ENCODE results near the gene POTEB.
"Not testable (repeated sequence)": the region's sequence is repeated elsewhere in the genome, so short reads cannot be mapped to it uniquely, and the experiment has no call there.

The POTEB gene

DNA sequence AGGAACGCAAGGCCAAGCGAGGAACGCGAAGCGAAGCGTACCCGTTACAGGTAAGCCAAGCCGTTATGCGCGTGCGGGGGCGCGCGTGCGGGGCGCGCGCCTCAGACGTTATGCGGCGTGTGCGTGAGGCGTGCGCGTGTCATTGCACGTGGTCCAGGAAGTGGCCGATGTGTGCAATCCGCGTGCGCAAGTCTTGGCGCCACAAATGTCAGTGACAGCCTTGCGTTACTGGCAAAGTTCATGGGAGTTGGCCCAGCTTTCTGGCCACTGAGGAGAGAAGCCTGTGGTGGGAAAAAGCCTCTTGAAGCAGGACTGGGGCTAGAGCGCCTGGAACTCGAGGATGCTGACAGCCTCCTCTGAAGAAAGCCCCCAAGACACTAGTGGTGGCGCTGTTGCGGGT is at the start of gene POTEB:
POTEB (minus strand) TSS at position 101 of the 400 bp plus-strand sequence. CDS start 489 bp downstream, outside the sequence.
- not testable (repeated sequence) for DNase-seq

DNA sequence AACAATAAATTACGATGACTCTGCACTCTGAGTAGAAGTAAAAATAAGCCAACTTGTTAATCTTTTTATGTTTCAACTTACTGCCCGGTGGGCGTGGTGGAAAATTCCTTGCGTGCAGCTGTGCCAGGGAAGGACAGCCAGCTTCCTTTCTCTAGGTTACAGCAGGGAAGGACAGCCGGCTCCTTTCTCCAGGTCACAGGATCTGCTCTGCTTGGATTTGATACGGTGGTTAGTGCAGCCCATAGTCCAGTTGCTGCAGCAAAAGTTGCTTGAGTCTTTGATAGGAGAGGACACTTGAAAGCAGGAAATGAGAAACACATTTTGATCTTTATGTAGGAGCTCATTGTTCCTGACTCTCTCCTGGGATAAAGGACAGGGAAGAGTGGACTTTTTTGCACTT is 13.4 kb upstream of the POTEB start:
- not testable (repeated sequence) for DNase-seq

DNA sequence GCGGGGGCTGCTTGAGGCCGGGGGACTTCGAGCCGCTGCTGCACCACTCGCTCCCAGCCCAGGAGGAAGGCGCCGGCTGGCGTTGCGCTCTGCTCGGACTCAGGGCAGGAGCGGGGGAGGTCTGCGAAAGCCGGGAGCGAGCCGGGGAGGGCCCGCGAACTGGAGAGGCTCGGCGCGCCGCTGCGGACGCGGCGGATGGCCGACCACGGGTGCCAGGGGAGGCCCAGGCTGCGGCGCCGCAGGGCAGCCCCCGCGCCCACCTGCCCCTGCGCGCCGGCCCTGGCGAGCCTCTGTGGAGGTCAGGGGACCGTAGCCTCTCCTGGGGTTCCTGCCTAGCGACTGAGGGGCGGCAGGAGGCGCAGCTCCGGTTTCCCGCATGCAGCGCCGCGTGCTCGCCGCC is 12.0 kb upstream of the POTEB start:
- DNase-seq, result not testable (repeated sequence)

DNA sequence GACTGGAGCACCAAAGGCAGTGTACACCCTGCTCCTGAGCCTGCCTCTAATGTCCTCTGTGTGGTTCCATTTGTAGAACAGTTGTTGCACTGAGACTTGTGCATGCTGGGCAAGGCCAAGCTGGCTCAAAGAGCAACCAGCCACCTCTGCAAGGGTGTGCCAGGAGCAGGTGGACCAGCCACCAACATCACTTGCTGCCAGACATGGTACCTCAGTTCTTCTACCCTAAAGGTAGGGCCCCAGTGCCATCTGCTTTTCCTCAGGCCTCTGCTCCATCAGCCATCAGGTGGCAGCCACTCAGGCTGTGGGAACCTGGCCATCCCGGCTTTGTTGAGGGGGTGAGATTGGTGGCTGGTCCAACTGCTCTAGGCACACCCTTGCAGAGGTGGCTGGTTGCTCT is 38.7 kb downstream of the POTEB start:
- DNase-seq, result not testable (repeated sequence)
